ENCODE results near the gene CLTCL1.

GRCh38 chr22:19201130-19201868 is 90.2 kb downstream of the CLTCL1 start:
- TF ChIP-seq CTCF (conservative IDR thresholded peaks at IDR 0.05; ENCODE audit: low read depth in 2 of 2) = no peak
- TF ChIP-seq EZH2 (IDR thresholded peaks at IDR 0.05; ENCODE audit: low read depth, unreplicated experiment) = no peak
- TF ChIP-seq POLR2AphosphoS5 (IDR thresholded peaks at IDR 0.05; ENCODE audit: low read depth) = no peak
- no peak for TF ChIP-seq REST (IDR thresholded peaks at IDR 0.05; ENCODE audit: unreplicated experiment)
- TF ChIP-seq ZNF462 (CRISPR knock-in tag; IDR thresholded peaks at IDR 0.05) = no peak

All from GM23338 (cell line).